NT2/D1 (cell line): ENCODE measurements around the gene UQCRQ.

Experiments
- SUZ12 ChIP-seq: IDR thresholded peaks from 2 replicates; pipeline ENCODE4 v1.6.1; 2011; ENCODE audit not compliant: insufficient read length, insufficient read depth; ENCODE audit errors: extremely low read depth
- YY1 ChIP-seq: IDR thresholded peaks from 2 replicates; pipeline ENCODE4 v1.6.1; 2011; ENCODE audit not compliant: insufficient read length, insufficient read depth
- ZNF274 ChIP-seq: IDR thresholded peaks from 2 replicates; pipeline ENCODE4 v1.6.1; 2011; ENCODE audit warnings: mild to moderate bottlenecking, low read depth, low read length

- TF ChIP-seq ZNF274 (no peak), YY1 (no peak), SUZ12 (no peak)
Observed at GRCh38 chr5:132898094-132898493, 31.7 kb downstream of the UQCRQ start.
